A673 (cell line): Measurements from ENCODE around the gene RIMS1. TPM values are rescaled to one million over a fixed set of nuclear protein-coding genes. Genes with fewer than 3 reads are reported as not detected.

Experiments used
- BruUV-seq: library from RNA; stranded (reverse); fragments of 400-500 nt; replicated peaks from 2 replicates; lab custom pipeline; 2021; lab: Mats Ljungman, UMichigan
- CTCF ChIA-PET: fragments of 300-600 bp; sonication (Branson Sonifier 250); formaldehyde crosslinking; loops from one replicate; lab custom pipeline; 2022; ENCODE audit warnings: antibody characterized with exemption; lab: Charles Lee
- POLR2A ChIA-PET: fragments of 300-600 bp; sonication (Branson Sonifier 250); formaldehyde crosslinking; loops from one replicate; lab custom pipeline; 2022; ENCODE audit warnings: antibody characterized with exemption; ENCODE audit not compliant: low non-redundant PET; lab: Charles Lee
- DNase-seq: peaks from one replicate; pipeline ENCODE4 v3.0.0-alpha.2; 2015; ENCODE audit warnings: low spot score
- H3K27ac ChIP-seq: fragments of 200-600 bp; sonication (generic); 2 replicates; pipeline ENCODE4 v1.5.1; 2016; ENCODE audit warnings: mixed run types, low read depth, mild to moderate bottlenecking, mixed read lengths, antibody characterized with exemption, low read length; ENCODE audit not compliant: poor library complexity, severe bottlenecking
- H3K27me3 ChIP-seq: fragments of 200-600 bp; sonication (generic); replicated peaks from 2 replicates; pipeline ENCODE4 v1.6.1; 2017; ENCODE audit warnings: mixed run types, low read depth, mild to moderate bottlenecking, mixed read lengths, antibody characterized with exemption, low read length; ENCODE audit not compliant: insufficient read depth, poor library complexity
- H3K36me3 ChIP-seq: fragments of 200-600 bp; sonication (generic); 2 replicates; pipeline ENCODE4 v1.6.1; 2016; ENCODE audit warnings: mixed run types, mild to moderate bottlenecking, mixed read lengths, antibody characterized with exemption, low read length; ENCODE audit not compliant: insufficient read depth, poor library complexity, severe bottlenecking
- H3K4me1 ChIP-seq: fragments of 200-600 bp; sonication (generic); 2 replicates; pipeline ENCODE4 v1.6.1; 2017; ENCODE audit warnings: mixed run types, mild to moderate bottlenecking, mixed read lengths, antibody characterized with exemption, low read length; ENCODE audit not compliant: insufficient read depth, poor library complexity, severe bottlenecking
- H3K4me3 ChIP-seq: fragments of 200-600 bp; sonication (generic); 2 replicates; pipeline ENCODE4 v1.5.1; 2016; ENCODE audit warnings: low read depth, mixed run types, mild to moderate bottlenecking, mixed read lengths, low read length; ENCODE audit not compliant: poor library complexity, severe bottlenecking
- H3K9me3 ChIP-seq: fragments of 200-600 bp; sonication (generic); 2 replicates; pipeline ENCODE4 v1.6.1; 2016; ENCODE audit warnings: mixed run types, low read depth, mild to moderate bottlenecking, mixed read lengths, antibody characterized with exemption, low read length; ENCODE audit not compliant: poor library complexity, severe bottlenecking
- CTCF ChIP-seq: fragments of 300-800, 200-600 bp; sonication (generic); conservative IDR thresholded peaks from 2 replicates; pipeline ENCODE4 v1.5.1; 2017; ENCODE audit warnings: low read depth, mild to moderate bottlenecking, antibody characterized with exemption, low read length, moderate library complexity, mixed read lengths
- EZH2 ChIP-seq: fragments of 200-600 bp; sonication (generic); IDR thresholded peaks from 2 replicates; pipeline ENCODE4 v1.6.1; 2017; ENCODE audit warnings: borderline replicate concordance, low read depth, mild to moderate bottlenecking, mixed read lengths, antibody characterized with exemption, low read length; ENCODE audit not compliant: poor library complexity, severe bottlenecking
- intact Hi-C: fragments of 100-400 bp; cut with micrococcal nuclease; formaldehyde crosslinking; loops from one replicate; pipeline ENCODE4 v1.10.0; 2022; ENCODE audit not compliant: unreplicated experiment
- total RNA-seq: library from RNA; stranded (reverse); gene quantifications from 2 replicates; pipeline ENCODE4 v1.2.3, GENCODE V29; 2021

Gene RIMS1
- total RNA-seq, 1 experiment from 2014 or later = 1.3 TPM

DNA sequence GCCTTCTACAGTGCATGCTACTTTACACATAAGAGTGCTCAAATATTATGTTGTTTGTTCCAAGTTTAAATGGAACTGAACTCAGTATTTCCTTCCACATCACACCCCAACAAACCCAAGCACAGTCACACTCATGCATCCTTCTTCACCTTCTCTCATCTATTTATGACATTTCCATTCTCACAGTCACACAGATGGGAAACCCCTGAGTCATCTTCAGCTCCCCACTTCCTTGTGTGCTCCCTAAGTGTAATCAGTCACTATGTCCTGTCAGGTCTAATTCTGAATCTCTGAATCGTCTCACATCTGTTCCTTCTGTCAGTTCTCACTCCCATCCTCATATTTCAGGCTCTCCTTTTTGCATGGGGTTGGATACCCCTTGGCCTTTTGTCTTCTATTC, 96.0 kb downstream of the RIMS1 start:
- Histone ChIP-seq H3K4me1 (no peaks in the 10 kb centered on the region), H3K36me3 (no peaks in the 10 kb centered on the region), H3K9me3 (no peaks in the 10 kb centered on the region), H3K27me3 (no peaks in the 10 kb centered on the region), H3K4me3 (no peak overlapping the region), H3K27ac (no peak overlapping the region)
- ChIA-PET POLR2A (no interaction called here), CTCF (no interaction called here)
- BruUV-seq = no TSS peak
- intact Hi-C loops = no loop called here
- no peak for TF ChIP-seq EZH2
- no peak for TF ChIP-seq CTCF
- no peak for DNase-seq

DNA sequence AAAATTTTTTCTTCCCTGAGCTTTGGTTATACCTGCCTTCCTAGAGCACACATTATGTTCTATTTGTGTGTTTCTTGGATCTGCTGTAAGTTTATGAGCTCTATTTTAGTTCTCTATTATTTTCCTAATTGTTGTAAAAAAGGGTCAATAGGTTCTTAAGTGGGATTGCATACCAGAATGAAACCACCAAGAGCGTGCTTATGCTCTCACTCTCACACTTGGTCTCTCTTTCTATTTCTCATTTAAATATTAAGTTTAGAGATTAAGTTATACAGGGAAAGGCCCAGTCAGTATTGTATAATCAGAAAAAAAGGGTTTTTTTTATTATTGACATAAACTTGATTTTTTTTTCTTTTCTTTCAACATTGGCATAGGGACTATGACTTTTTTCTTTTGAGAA, 96.8 kb downstream of the RIMS1 start:
- H3K9me3 ChIP-seq = no peaks in the 10 kb centered on the region
- no peak for TF ChIP-seq CTCF
- no peak for TF ChIP-seq EZH2
- POLR2A ChIA-PET = no interaction called here
- no peaks in the 10 kb centered on the region for H3K27me3 ChIP-seq
- intact Hi-C loops = no loop called here
- CTCF ChIA-PET = no interaction called here
- H3K4me3 ChIP-seq = no peak overlapping the region
- no peaks in the 10 kb centered on the region for H3K36me3 ChIP-seq
- no peaks in the 10 kb centered on the region for H3K4me1 ChIP-seq
- DNase-seq = no peak
- BruUV-seq = no TSS peak
- H3K27ac ChIP-seq = no peak overlapping the region

DNA sequence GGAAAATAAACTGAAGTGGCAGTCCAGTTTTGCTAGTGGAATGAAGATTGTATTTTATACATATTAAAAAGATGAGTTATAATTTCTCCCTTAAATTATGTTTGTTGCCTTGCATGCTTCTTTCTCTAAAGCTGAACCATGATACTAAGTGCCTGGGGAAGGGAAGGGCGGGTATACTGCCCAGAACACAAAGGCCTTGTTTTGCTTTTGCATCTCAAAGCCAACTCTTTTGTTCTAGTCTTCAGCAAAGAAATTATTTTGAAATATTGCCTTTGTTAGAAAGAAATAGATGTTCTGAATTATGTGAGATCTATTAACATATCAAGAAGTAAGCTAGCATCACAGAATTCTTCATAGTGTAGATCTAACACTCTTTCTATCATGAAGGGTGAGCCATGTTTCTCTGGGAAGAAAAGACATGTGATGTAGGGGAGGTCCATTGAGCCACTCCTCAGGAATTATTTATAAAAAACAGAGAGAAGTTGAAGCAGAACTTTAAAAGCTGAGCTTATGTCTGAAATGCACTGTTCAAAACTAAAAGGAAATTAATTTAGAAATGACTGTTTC, 108.4 kb downstream of the RIMS1 start:
- ChIA-PET POLR2A (no interaction called here), CTCF (no interaction called here)
- Histone ChIP-seq H3K4me1 (no peaks in the 10 kb centered on the region), H3K27ac (no peak overlapping the region), H3K4me3 (no peak overlapping the region), H3K27me3 (no peaks in the 10 kb centered on the region), H3K36me3 (no peaks in the 10 kb centered on the region), H3K9me3 (no peaks in the 10 kb centered on the region)
- DNase-seq = no peak
- intact Hi-C loops = no loop called here
- TF ChIP-seq CTCF = no peak
- TF ChIP-seq EZH2 = no peak
- BruUV-seq = no TSS peak
